Suprapubic skin (tissue), 4 donors: Measurements from ENCODE around the gene PLEKHA1.

Experiments used
- CTCF ChIP-seq, 2 donors: fragments of 200-600 bp in 1 of 2; fragments of 450-650 bp in 1 of 2; sonication (generic) in 1 of 2; IDR thresholded peaks; one replicate each; pipeline ENCODE4 v1.5.1; 2016 to 2019; ENCODE audit warnings: antibody characterized with exemption in 2 of 2, mild to moderate bottlenecking in 1 of 2, moderate library complexity in 1 of 2
- EP300 ChIP-seq: sonication (generic); formaldehyde crosslinking; IDR thresholded peaks from one replicate; pipeline ENCODE4 v1.6.1; 2017; ENCODE audit warnings: antibody characterized with exemption
- POLR2A ChIP-seq, 2 donors: fragments of 450-650 bp; IDR thresholded peaks; one replicate each; pipeline ENCODE4 v1.6.1; 2017; ENCODE audit warnings: antibody characterized with exemption in 2 of 2, mild to moderate bottlenecking in 2 of 2, moderate library complexity in 2 of 2
- POLR2AphosphoS5 ChIP-seq, 3 donors: sonication (generic); formaldehyde crosslinking; IDR thresholded peaks; one replicate each; pipeline ENCODE4 v1.6.1; 2017; ENCODE audit warnings: antibody characterized with exemption in 3 of 3

DNA sequence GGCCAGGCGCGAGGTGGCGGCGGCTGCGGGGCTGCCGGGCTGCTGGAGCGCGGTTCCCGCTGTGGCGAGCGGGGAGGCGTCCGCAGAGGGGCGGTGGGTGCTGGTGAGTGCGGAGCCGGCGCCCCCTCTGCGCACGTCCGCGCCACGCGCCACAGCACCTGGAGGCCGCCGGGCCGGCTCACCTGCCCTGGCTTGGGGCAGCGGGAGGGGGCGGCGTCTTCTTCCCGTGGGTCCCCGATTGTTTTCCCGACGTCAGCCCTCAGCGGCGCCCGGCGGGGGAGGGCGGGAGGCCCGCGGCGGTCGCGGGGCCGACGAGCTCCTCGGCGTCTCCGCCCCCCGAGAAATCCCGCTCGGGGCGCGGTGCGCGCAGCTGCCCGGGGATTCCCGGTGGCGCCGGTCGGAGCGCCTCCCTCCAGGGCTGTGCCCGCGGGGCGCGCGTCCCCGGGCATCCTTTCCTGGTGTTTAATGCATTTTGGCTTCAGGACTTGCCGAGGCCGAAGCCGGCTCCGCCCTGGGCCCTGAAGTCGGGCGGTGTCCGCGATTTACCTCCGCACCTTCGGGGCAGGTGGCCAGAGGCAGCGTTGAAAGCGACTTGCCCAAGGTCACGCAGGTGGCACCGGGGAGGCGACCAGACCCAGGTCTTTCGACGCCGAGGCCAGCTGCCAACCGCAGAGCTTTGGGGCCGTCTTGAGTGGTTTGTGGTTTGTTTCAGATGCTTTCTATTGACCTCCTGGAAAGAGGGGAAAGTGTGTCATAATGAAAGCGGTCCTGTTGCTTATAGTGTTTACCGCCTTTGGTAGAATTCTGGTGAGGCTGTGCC lies 561 bp downstream of the PLEKHA1 start:
- TF ChIP-seq CTCF (IDR thresholded peaks at IDR 0.05) (no peak), POLR2A (IDR thresholded peaks at IDR 0.05) (peak in 1 of 2 donors; percentile 3), EP300 (no peak), POLR2AphosphoS5 (IDR thresholded peaks at IDR 0.05) (peak in 1 of 3 donors; percentile 24)
